Liver (tissue), 9 donors: ENCODE results near the gene EGLN2. TPM values are rescaled to one million over a fixed set of nuclear protein-coding genes. Genes with fewer than 3 reads are reported as not detected.
"Not testable (repeated sequence)": the region's sequence is repeated elsewhere in the genome, so short reads cannot be mapped to it uniquely, and the experiment has no call there.

ENCODE experiments used
- DNase-seq: peaks from one replicate; pipeline ENCODE4 v3.0.0-alpha.2; 2017; ENCODE audit warnings: low spot score
- H3K27ac ChIP-seq, 2 donors: one replicate each; pipeline ENCODE4 v1.7.0; 2013; ENCODE audit warnings: inconsistent platforms in 2 of 2, low read length in 2 of 2, control low read depth in 1 of 2, low read depth in 1 of 2, mild to moderate bottlenecking in 1 of 2
- H3K27me3 ChIP-seq, 4 donors: one replicate each; pipeline versions ENCODE4 v1.6.1 to v1.7.0; 2013; ENCODE audit warnings: low read length in 3 of 4, inconsistent platforms in 1 of 4, mild to moderate bottlenecking in 1 of 4, moderate library complexity in 1 of 4; ENCODE audit not compliant: control insufficient read depth in 4 of 4, insufficient read depth in 4 of 4
- H3K36me3 ChIP-seq, 4 donors: one replicate each; pipeline versions ENCODE4 v1.6.1 to v1.7.0; 2013; ENCODE audit warnings: low read length in 3 of 4, mild to moderate bottlenecking in 3 of 4, low read depth in 1 of 4, moderate library complexity in 1 of 4; ENCODE audit not compliant: control insufficient read depth in 4 of 4, insufficient read depth in 3 of 4
- H3K4me1 ChIP-seq, 4 donors: one replicate each; pipeline versions ENCODE4 v1.6.1 to v1.7.0; 2013; ENCODE audit warnings: low read length in 3 of 4, mild to moderate bottlenecking in 3 of 4, moderate library complexity in 1 of 4; ENCODE audit not compliant: control insufficient read depth in 4 of 4, insufficient read depth in 4 of 4
- H3K4me3 ChIP-seq, 3 donors: one replicate each; pipeline versions ENCODE4 v1.6.1 to v1.7.0; 2013; ENCODE audit warnings: low read length in 3 of 3, control low read depth in 1 of 3, low read depth in 1 of 3, mild to moderate bottlenecking in 1 of 3
- H3K9ac ChIP-seq, 2 donors: one replicate each; pipeline ENCODE4 v1.7.0; 2013; ENCODE audit warnings: low read length in 2 of 2, mild to moderate bottlenecking in 2 of 2, moderate library complexity in 2 of 2, control low read depth in 1 of 2, low read depth in 1 of 2
- H3K9me3 ChIP-seq, 4 donors: one replicate each; pipeline versions ENCODE4 v1.6.1 to v1.7.0; 2013; ENCODE audit warnings: low read length in 3 of 4; ENCODE audit not compliant: control insufficient read depth in 4 of 4
- HNF4A ChIP-seq, 2 donors: conservative IDR thresholded peaks; 2 replicates each; pipeline ENCODE4 v1.6.1; 2016; ENCODE audit warnings: antibody characterized with exemption in 2 of 2, mild to moderate bottlenecking in 2 of 2
- RAD21 ChIP-seq, 2 donors: IDR thresholded peaks; 2 replicates each; pipeline ENCODE4 v1.6.1; 2016; ENCODE audit warnings: antibody characterized with exemption in 2 of 2, mild to moderate bottlenecking in 2 of 2
- RXRA ChIP-seq, 2 donors: IDR thresholded peaks; 2 replicates each; pipeline ENCODE4 v1.6.1; 2017 to 2018; ENCODE audit warnings: antibody characterized with exemption in 2 of 2, mild to moderate bottlenecking in 1 of 2
- SP1 ChIP-seq: IDR thresholded peaks from 2 replicates; pipeline ENCODE4 v1.6.1; 2018; ENCODE audit warnings: antibody characterized with exemption, mild to moderate bottlenecking
- WGBS: extraction: QIAGEN DNeasy Blood & Tissue Kit; methylation state at CpG from one replicate; pipeline ENCODE4 v1.1.7; 2013; 5-methylcytosine and 5-hydroxymethylcytosine counted together
- polyA plus RNA-seq, 2 donors: library from polyadenylated mRNA; stranded (reverse) in 1 of 2; unstranded in 1 of 2; fragments of 200-250 nt in 1 of 2; fragments of >200 nt in 1 of 2; fragmentation: Nextera tagmentation in 1 of 2; extraction: Ambion mirVana in 1 of 2; gene quantifications; one replicate each; pipeline versions ENCODE4 v1.2.1 to v1.2.3, GENCODE V29; 2013 to 2015
- total RNA-seq, 2 donors: library from RNA; depleted of rRNA; stranded (reverse); fragments of >200 nt; gene quantifications; one replicate each; pipeline ENCODE4 v1.2.3, GENCODE V29; 2014
- donor health status: healthy.
- donor health status: healthy.
- donor health status: healthy.
- donor health status: healthy.
- donor health status: healthy.

EGLN2 gene
- total and polyA plus RNA-seq, 4 donors, result 34.8 to 56.3 (median 47.7) TPM

- DNase-seq, H3K4me3 ChIP-seq: not testable (repeated sequence)
- WGBS, result 33% methylated on average over 9 of the region's 9 CpGs
These were observed 23.9 kb downstream of the EGLN2 start for GRCh38 chr19:40822704-40823553.

GRCh38 chr19:40824916-40825315 is 25.9 kb downstream of the EGLN2 start:
- not testable (repeated sequence) for H3K27me3 ChIP-seq, H3K9me3 ChIP-seq, H3K36me3 ChIP-seq, DNase-seq, H3K9ac ChIP-seq
- Histone ChIP-seq H3K27ac (peak overlapping the region; percentile 84 to 90), H3K4me3 (peak overlapping the region in 2 of 3 donors; percentile 3 to 58), H3K4me1 (peaks cover 10 to 29% (median 17%) of the 10 kb centered on the region in 4 donors)
- peak in 1 of 2 donors; percentile 3 for TF ChIP-seq HNF4A (conservative IDR thresholded peaks at IDR 0.05)
- peak in 1 of 2 donors; percentile 5 for TF ChIP-seq RXRA (IDR thresholded peaks at IDR 0.05)
- WGBS, result 57% methylated on average over 16 of the region's 16 CpGs

More at GRCh38 chr19:40822704-40823553, 23.9 kb downstream of the EGLN2 start:
- not testable (repeated sequence) for H3K36me3 ChIP-seq, H3K9me3 ChIP-seq, H3K9ac ChIP-seq, H3K27me3 ChIP-seq
- Histone ChIP-seq H3K27ac (peak overlapping the region; percentile 76 to 84), H3K4me1 (peaks cover 14 to 43% (median 31%) of the 10 kb centered on the region in 4 donors)
- TF ChIP-seq RAD21 (IDR thresholded peaks at IDR 0.05) (peak in 1 of 2 donors; percentile 10), SP1 (peak; percentile 6), RXRA (IDR thresholded peaks at IDR 0.05) (peak in 1 of 2 donors; percentile 2)

GRCh38 chr19:40825460-40826095 is 26.6 kb downstream of the EGLN2 start:
- not testable (repeated sequence) for H3K9me3 ChIP-seq, DNase-seq, H3K27me3 ChIP-seq, H3K36me3 ChIP-seq, H3K9ac ChIP-seq
- peak overlapping the region in 1 of 3 donors; percentile 58 for H3K4me3 ChIP-seq
- peak overlapping the region in 1 of 2 donors; percentile 84 for H3K27ac ChIP-seq
- WGBS, result 91% methylated on average over 6 of the region's 6 CpGs
- H3K4me1 ChIP-seq, result peaks cover 10 to 29% (median 17%) of the 10 kb centered on the region in 4 donors

GRCh38 chr19:40826312-40826698 is 27.3 kb downstream of the EGLN2 start:
- not testable (repeated sequence) for H3K27ac ChIP-seq, H3K36me3 ChIP-seq, H3K4me3 ChIP-seq, H3K9me3 ChIP-seq, H3K9ac ChIP-seq, H3K27me3 ChIP-seq, DNase-seq
- H3K4me1 ChIP-seq, result peaks cover 6 to 32% (median 18%) of the 10 kb centered on the region in 4 donors
- WGBS, result 96% methylated on average over 9 of the region's 14 CpGs

GRCh38 chr19:40826699-40827385 is 27.9 kb downstream of the EGLN2 start:
- WGBS, result 86% methylated on average over 29 of the region's 29 CpGs
- H3K9me3 ChIP-seq, H3K36me3 ChIP-seq, DNase-seq, H3K27ac ChIP-seq, H3K9ac ChIP-seq, H3K4me3 ChIP-seq, H3K27me3 ChIP-seq: not testable (repeated sequence)
- peaks cover 9 to 37% (median 23%) of the 10 kb centered on the region in 4 donors for H3K4me1 ChIP-seq
